GM23338 (cell line): ENCODE measurements around the gene GARS1.
"Not testable (repeated sequence)": the region's sequence is repeated elsewhere in the genome, so short reads cannot be mapped to it uniquely, and the experiment has no call there.

ENCODE experiments used
- CREB1 ChIP-seq: fragments of 250-450 bp; sonication (Bioruptor Pico); IDR thresholded peaks from 2 replicates; pipeline ENCODE4 v1.5.0; 2020; ENCODE audit warnings: low read depth, mild to moderate bottlenecking, moderate library complexity
- EZH2 ChIP-seq: fragments of 200-600 bp; sonication (generic); IDR thresholded peaks from one replicate; pipeline ENCODE4 v1.8.0; 2017; ENCODE audit warnings: antibody characterized with exemption, mild to moderate bottlenecking, low read depth; ENCODE audit not compliant: unreplicated experiment
- EZH2phosphoT487 ChIP-seq: fragments of 200-600 bp; sonication (generic); IDR thresholded peaks from one replicate; pipeline ENCODE4 v1.8.1; 2018; ENCODE audit warnings: antibody characterized with exemption; ENCODE audit not compliant: unreplicated experiment
- JUNB ChIP-seq: IDR thresholded peaks from one replicate; pipeline ENCODE4 v1.6.1; 2016; ENCODE audit warnings: antibody characterized with exemption; ENCODE audit not compliant: unreplicated experiment
- NANOG ChIP-seq: IDR thresholded peaks from 2 replicates; pipeline ENCODE4 v1.6.1; 2016; ENCODE audit warnings: antibody characterized with exemption, borderline replicate concordance
- POLR2AphosphoS5 ChIP-seq: IDR thresholded peaks from 2 replicates; pipeline ENCODE4 v1.6.1; 2016; ENCODE audit warnings: antibody characterized with exemption, low read depth
- ZNF114 ChIP-seq: fragments of 250-450 bp; sonication (Bioruptor Pico); IDR thresholded peaks from 2 replicates; pipeline ENCODE4 v1.5.0; 2020; ENCODE audit warnings: mild to moderate bottlenecking, moderate library complexity
- TF ChIP-seq, protein P1 (sequence below), 2 experiments: fragments of 200-600 bp in 1 of 2; sonication (generic) in 1 of 2; conservative IDR thresholded peaks; 2 replicates each; pipeline versions ENCODE4 v1.5.1 to v1.6.1; 2016 to 2017; ENCODE audit warnings: antibody characterized with exemption in 2 of 2, low read depth in 2 of 2, mild to moderate bottlenecking in 2 of 2, moderate library complexity in 1 of 2
- TF ChIP-seq, protein P2 (sequence below): IDR thresholded peaks from one replicate; pipeline ENCODE4 v1.6.1; 2018; ENCODE audit warnings: antibody characterized with exemption; ENCODE audit not compliant: unreplicated experiment
- TF ChIP-seq, protein P3 (sequence below): fragments of 250-450 bp; sonication (Bioruptor Pico); IDR thresholded peaks from 2 replicates; pipeline ENCODE4 v1.5.0; 2020; ENCODE audit warnings: mild to moderate bottlenecking, moderate library complexity
- TF ChIP-seq, protein P4 (sequence below): IDR thresholded peaks from 2 replicates; pipeline ENCODE4 v1.6.1; 2016; ENCODE audit warnings: antibody characterized with exemption

DNA sequence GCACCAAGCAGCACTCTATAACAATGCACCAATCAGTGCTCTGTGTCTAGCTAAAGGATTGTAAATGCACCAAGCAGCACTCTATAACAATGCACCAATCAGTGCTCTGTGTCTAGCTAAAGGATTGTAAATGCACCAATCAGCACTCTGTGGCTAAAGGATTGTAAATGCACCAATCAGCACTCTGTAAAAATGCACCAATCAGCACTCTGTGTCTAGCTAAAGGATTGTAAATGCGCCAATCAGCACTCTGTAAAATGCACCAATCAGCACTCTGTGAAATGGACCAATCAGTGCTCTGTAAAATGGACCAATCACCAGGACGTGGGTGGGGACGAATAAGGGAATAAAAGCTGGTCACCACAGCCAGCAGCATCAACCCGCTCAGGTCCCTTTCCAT is 24.4 kb upstream of the GARS1 start:
- TF ChIP-seq POLR2AphosphoS5; NANOG; JUNB; EZH2; CREB1 (CRISPR knock-in tag); ZNF114 (CRISPR knock-in tag); EZH2phosphoT487: not testable (repeated sequence)
- TF ChIP-seq, protein P1, sequence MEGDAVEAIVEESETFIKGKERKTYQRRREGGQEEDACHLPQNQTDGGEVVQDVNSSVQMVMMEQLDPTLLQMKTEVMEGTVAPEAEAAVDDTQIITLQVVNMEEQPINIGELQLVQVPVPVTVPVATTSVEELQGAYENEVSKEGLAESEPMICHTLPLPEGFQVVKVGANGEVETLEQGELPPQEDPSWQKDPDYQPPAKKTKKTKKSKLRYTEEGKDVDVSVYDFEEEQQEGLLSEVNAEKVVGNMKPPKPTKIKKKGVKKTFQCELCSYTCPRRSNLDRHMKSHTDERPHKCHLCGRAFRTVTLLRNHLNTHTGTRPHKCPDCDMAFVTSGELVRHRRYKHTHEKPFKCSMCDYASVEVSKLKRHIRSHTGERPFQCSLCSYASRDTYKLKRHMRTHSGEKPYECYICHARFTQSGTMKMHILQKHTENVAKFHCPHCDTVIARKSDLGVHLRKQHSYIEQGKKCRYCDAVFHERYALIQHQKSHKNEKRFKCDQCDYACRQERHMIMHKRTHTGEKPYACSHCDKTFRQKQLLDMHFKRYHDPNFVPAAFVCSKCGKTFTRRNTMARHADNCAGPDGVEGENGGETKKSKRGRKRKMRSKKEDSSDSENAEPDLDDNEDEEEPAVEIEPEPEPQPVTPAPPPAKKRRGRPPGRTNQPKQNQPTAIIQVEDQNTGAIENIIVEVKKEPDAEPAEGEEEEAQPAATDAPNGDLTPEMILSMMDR (conservative IDR thresholded peaks at IDR 0.05; ENCODE audit: low read depth in 2 of 2), result not testable (repeated sequence)
- TF ChIP-seq, protein P2, sequence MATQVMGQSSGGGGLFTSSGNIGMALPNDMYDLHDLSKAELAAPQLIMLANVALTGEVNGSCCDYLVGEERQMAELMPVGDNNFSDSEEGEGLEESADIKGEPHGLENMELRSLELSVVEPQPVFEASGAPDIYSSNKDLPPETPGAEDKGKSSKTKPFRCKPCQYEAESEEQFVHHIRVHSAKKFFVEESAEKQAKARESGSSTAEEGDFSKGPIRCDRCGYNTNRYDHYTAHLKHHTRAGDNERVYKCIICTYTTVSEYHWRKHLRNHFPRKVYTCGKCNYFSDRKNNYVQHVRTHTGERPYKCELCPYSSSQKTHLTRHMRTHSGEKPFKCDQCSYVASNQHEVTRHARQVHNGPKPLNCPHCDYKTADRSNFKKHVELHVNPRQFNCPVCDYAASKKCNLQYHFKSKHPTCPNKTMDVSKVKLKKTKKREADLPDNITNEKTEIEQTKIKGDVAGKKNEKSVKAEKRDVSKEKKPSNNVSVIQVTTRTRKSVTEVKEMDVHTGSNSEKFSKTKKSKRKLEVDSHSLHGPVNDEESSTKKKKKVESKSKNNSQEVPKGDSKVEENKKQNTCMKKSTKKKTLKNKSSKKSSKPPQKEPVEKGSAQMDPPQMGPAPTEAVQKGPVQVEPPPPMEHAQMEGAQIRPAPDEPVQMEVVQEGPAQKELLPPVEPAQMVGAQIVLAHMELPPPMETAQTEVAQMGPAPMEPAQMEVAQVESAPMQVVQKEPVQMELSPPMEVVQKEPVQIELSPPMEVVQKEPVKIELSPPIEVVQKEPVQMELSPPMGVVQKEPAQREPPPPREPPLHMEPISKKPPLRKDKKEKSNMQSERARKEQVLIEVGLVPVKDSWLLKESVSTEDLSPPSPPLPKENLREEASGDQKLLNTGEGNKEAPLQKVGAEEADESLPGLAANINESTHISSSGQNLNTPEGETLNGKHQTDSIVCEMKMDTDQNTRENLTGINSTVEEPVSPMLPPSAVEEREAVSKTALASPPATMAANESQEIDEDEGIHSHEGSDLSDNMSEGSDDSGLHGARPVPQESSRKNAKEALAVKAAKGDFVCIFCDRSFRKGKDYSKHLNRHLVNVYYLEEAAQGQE, result not testable (repeated sequence)
- TF ChIP-seq, protein P3, sequence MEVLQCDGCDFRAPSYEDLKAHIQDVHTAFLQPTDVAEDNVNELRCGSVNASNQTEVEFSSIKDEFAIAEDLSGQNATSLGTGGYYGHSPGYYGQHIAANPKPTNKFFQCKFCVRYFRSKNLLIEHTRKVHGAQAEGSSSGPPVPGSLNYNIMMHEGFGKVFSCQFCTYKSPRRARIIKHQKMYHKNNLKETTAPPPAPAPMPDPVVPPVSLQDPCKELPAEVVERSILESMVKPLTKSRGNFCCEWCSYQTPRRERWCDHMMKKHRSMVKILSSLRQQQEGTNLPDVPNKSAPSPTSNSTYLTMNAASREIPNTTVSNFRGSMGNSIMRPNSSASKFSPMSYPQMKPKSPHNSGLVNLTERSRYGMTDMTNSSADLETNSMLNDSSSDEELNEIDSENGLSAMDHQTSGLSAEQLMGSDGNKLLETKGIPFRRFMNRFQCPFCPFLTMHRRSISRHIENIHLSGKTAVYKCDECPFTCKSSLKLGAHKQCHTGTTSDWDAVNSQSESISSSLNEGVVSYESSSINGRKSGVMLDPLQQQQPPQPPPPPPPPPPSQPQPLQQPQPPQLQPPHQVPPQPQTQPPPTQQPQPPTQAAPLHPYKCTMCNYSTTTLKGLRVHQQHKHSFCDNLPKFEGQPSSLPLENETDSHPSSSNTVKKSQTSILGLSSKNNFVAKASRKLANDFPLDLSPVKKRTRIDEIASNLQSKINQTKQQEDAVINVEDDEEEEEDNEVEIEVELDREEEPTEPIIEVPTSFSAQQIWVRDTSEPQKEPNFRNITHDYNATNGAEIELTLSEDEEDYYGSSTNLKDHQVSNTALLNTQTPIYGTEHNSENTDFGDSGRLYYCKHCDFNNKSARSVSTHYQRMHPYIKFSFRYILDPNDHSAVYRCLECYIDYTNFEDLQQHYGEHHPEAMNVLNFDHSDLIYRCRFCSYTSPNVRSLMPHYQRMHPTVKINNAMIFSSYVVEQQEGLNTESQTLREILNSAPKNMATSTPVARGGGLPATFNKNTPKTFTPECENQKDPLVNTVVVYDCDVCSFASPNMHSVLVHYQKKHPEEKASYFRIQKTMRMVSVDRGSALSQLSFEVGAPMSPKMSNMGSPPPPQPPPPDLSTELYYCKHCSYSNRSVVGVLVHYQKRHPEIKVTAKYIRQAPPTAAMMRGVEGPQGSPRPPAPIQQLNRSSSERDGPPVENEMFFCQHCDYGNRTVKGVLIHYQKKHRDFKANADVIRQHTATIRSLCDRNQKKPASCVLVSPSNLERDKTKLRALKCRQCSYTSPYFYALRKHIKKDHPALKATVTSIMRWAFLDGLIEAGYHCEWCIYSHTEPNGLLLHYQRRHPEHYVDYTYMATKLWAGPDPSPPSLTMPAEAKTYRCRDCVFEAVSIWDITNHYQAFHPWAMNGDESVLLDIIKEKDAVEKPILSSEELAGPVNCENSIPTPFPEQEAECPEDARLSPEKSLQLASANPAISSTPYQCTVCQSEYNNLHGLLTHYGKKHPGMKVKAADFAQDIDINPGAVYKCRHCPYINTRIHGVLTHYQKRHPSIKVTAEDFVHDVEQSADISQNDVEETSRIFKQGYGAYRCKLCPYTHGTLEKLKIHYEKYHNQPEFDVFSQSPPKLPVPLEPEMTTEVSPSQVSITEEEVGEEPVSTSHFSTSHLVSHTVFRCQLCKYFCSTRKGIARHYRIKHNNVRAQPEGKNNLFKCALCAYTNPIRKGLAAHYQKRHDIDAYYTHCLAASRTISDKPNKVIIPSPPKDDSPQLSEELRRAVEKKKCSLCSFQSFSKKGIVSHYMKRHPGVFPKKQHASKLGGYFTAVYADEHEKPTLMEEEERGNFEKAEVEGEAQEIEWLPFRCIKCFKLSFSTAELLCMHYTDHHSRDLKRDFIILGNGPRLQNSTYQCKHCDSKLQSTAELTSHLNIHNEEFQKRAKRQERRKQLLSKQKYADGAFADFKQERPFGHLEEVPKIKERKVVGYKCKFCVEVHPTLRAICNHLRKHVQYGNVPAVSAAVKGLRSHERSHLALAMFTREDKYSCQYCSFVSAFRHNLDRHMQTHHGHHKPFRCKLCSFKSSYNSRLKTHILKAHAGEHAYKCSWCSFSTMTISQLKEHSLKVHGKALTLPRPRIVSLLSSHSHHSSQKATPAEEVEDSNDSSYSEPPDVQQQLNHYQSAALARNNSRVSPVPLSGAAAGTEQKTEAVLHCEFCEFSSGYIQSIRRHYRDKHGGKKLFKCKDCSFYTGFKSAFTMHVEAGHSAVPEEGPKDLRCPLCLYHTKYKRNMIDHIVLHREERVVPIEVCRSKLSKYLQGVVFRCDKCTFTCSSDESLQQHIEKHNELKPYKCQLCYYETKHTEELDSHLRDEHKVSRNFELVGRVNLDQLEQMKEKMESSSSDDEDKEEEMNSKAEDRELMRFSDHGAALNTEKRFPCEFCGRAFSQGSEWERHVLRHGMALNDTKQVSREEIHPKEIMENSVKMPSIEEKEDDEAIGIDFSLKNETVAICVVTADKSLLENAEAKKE (CRISPR knock-in tag), result not testable (repeated sequence)
- TF ChIP-seq, protein P4, sequence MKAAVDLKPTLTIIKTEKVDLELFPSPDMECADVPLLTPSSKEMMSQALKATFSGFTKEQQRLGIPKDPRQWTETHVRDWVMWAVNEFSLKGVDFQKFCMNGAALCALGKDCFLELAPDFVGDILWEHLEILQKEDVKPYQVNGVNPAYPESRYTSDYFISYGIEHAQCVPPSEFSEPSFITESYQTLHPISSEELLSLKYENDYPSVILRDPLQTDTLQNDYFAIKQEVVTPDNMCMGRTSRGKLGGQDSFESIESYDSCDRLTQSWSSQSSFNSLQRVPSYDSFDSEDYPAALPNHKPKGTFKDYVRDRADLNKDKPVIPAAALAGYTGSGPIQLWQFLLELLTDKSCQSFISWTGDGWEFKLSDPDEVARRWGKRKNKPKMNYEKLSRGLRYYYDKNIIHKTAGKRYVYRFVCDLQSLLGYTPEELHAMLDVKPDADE, result not testable (repeated sequence)
